GM18867 (cell line): ENCODE measurements around the gene AIRE.
"Not testable (repeated sequence)": the region's sequence is repeated elsewhere in the genome, so short reads cannot be mapped to it uniquely, and the experiment has no call there.

Source experiments
- ATAC-seq: cut with Tn5 transposase; IDR thresholded peaks from one replicate; pipeline ENCODE4 v1.9.1; 2021; ENCODE audit warnings: mild to moderate bottlenecking, moderate library complexity; ENCODE audit not compliant: unreplicated experiment

AIRE gene

GRCh38 chr21:44334329-44335030 is 48.8 kb downstream of the AIRE start:
- ATAC-seq, result no peak

- ATAC-seq, result no peak
Measured at GRCh38 chr21:44335266-44336059, 49.8 kb downstream of the AIRE start.

- ATAC-seq, result no peak
Measured at GRCh38 chr21:44337449-44337848, 51.8 kb downstream of the AIRE start.

- no peak for ATAC-seq
Measured at GRCh38 chr21:44337941-44338895, 52.5 kb downstream of the AIRE start.

GRCh38 chr21:44338971-44339910 is 53.6 kb downstream of the AIRE start, which contains the start of gene CFAP410:
Gene CFAP410 (minus strand): TSS chr21:44339390. CDS start chr21:44339194, 196 bp downstream.
- peak; percentile 85 for ATAC-seq

GRCh38 chr21:44341726-44342458 is 56.2 kb downstream of the AIRE start:
- ATAC-seq, result not testable (repeated sequence)

GRCh38 chr21:44342981-44343380 is 57.3 kb downstream of the AIRE start:
- ATAC-seq, result not testable (repeated sequence)

GRCh38 chr21:44344541-44345183 is 59.0 kb downstream of the AIRE start:
- no peak for ATAC-seq

- no peak for ATAC-seq
Measured at GRCh38 chr21:44345495-44345894, 59.8 kb downstream of the AIRE start.

- ATAC-seq, result no peak
Measured at GRCh38 chr21:44347911-44348451, 62.3 kb downstream of the AIRE start.
